Measurements from ENCODE around the gene IL1RAPL1.

IL1RAPL1 gene

GRCh38 chrX:29841750-29842149 lies 1254.5 kb downstream of the IL1RAPL1 start:
- no peak for DNase-seq

- no peak for DNase-seq
These were observed 1255.3 kb downstream of the IL1RAPL1 start for GRCh38 chrX:29842552-29842951.

- no peak for DNase-seq
These were observed 1264.8 kb downstream of the IL1RAPL1 start for GRCh38 chrX:29851857-29852605.

- DNase-seq: no peak
These were observed 1265.5 kb downstream of the IL1RAPL1 start for GRCh38 chrX:29852767-29853166.

- no peak for DNase-seq
These were observed 1271.5 kb downstream of the IL1RAPL1 start for GRCh38 chrX:29858714-29859113.

- DNase-seq: no peak
These were observed 1275.0 kb downstream of the IL1RAPL1 start for GRCh38 chrX:29862126-29862677.

GRCh38 chrX:29867971-29868370 lies 1280.7 kb downstream of the IL1RAPL1 start:
- no peak for DNase-seq

GRCh38 chrX:29869837-29870236 lies 1282.6 kb downstream of the IL1RAPL1 start:
- no peak for DNase-seq

GRCh38 chrX:29870608-29871007 lies 1283.4 kb downstream of the IL1RAPL1 start:
- no peak for DNase-seq

- DNase-seq: no peak
These were observed 1285.6 kb downstream of the IL1RAPL1 start for GRCh38 chrX:29872831-29873230.

- no peak for DNase-seq
These were observed 1289.5 kb downstream of the IL1RAPL1 start for GRCh38 chrX:29876733-29877132.

GRCh38 chrX:29880977-29881376 lies 1293.7 kb downstream of the IL1RAPL1 start:
- no peak for DNase-seq

- DNase-seq: no peak
These were observed 1302.8 kb downstream of the IL1RAPL1 start for GRCh38 chrX:29890004-29890403.

- no peak for DNase-seq
These were observed 1303.5 kb downstream of the IL1RAPL1 start for GRCh38 chrX:29890646-29891200.

- DNase-seq: no peak
These were observed 1314.8 kb downstream of the IL1RAPL1 start for GRCh38 chrX:29902004-29902403.

- no peak for DNase-seq
These were observed 1316.1 kb downstream of the IL1RAPL1 start for GRCh38 chrX:29903360-29903759.

- DNase-seq: no peak
These were observed 1324.4 kb downstream of the IL1RAPL1 start for GRCh38 chrX:29911673-29912072.

GRCh38 chrX:29913647-29914046 lies 1326.4 kb downstream of the IL1RAPL1 start:
- no peak for DNase-seq

- no peak for DNase-seq
These were observed 1335.4 kb downstream of the IL1RAPL1 start for GRCh38 chrX:29922607-29923006.

- no peak for DNase-seq
These were observed 1338.8 kb downstream of the IL1RAPL1 start for GRCh38 chrX:29926056-29926455.

- no peak for DNase-seq
These were observed 1339.4 kb downstream of the IL1RAPL1 start for GRCh38 chrX:29926659-29927058.

GRCh38 chrX:29935455-29935854 lies 1348.2 kb downstream of the IL1RAPL1 start:
- DNase-seq: no peak

GRCh38 chrX:29940750-29941149 lies 1353.5 kb downstream of the IL1RAPL1 start:
- no peak for DNase-seq

GRCh38 chrX:29941287-29941686 lies 1354.0 kb downstream of the IL1RAPL1 start:
- no peak for DNase-seq

- no peak for DNase-seq
These were observed 1360.0 kb downstream of the IL1RAPL1 start for GRCh38 chrX:29947225-29947624.

Data from NCI-H510A treated with DMSO at 0.1 percent for 48 hours (cell line).